HG02938 (cell line): Measurements from ENCODE around the gene CACNA1H.
"Not testable (repeated sequence)": the region's sequence is repeated elsewhere in the genome, so short reads cannot be mapped to it uniquely, and the experiment has no call there.

Experiments used
- ATAC-seq: cut with Tn5 transposase; IDR thresholded peaks from one replicate; pipeline ENCODE4 v1.9.1; 2021; ENCODE audit warnings: mild to moderate bottlenecking, moderate library complexity; ENCODE audit not compliant: unreplicated experiment

CACNA1H gene

GRCh38 chr16:1243363-1243762 is 90.5 kb downstream of the CACNA1H start:
- not testable (repeated sequence) for ATAC-seq

DNA sequence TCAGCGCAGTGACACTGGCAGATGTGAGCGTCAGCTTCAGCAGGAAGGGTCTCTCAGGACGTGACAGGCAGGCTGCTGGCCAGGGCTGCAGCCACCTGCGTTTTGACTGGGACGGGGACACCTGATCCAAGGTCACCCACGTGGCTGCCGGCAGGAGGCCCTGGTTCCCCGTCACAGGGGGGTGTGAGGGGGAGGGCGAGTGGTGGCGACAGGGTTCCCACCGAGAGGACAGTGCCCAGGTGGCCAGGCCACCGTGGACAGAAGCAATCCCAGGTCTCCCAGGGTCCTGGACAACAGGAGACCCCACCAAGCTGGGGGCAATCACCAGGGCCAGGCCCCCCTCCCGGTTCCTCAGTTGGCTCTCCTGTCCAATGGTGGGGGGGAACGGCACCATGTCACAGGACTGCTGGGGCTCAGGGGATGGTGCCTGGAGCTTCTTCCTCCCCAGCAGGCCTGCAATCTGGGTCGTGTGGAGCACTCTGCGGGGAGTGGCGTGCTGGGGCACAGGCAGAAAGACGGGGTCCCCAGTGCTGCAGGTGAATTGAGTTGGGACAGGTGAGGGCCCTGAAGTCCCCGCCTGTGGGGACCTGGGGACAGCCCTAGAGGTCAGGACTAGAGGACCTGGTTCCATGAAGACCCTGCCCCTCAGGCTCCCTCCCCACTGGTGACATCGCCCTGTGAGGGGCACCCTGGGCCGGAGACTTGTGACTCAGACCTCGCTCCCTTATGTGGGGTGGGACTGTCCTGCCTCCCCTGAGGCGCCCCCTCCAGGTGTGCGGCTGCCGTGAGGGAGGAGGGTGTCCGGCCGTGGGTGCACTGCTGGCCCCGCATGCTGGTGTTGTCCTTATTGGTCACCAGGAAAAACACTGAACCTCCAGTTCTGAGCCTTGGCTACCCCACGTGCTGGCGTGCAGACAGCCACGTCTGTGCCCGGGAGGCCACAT is 91.3 kb downstream of the CACNA1H start:
- not testable (repeated sequence) for ATAC-seq

DNA sequence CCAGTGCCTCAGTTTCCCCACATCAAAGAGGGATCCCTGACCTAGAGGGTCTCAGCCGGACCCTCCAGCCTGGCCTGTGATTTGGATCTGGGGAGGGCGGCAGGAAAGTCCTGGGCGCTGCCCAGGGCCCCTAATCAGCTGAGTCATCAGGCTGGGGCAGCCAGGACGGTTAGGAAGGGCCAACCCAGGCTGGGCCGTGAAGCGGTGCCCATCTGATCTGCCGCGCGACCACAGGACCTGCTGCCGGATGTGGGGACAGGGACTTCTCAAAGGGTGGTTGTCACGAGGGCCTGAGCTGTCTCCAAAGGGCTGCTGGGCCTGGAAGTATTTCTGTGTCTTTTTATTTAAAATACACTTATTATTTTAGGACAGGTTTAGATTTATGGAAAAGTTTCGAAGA is 92.0 kb downstream of the CACNA1H start:
- no peak for ATAC-seq

DNA sequence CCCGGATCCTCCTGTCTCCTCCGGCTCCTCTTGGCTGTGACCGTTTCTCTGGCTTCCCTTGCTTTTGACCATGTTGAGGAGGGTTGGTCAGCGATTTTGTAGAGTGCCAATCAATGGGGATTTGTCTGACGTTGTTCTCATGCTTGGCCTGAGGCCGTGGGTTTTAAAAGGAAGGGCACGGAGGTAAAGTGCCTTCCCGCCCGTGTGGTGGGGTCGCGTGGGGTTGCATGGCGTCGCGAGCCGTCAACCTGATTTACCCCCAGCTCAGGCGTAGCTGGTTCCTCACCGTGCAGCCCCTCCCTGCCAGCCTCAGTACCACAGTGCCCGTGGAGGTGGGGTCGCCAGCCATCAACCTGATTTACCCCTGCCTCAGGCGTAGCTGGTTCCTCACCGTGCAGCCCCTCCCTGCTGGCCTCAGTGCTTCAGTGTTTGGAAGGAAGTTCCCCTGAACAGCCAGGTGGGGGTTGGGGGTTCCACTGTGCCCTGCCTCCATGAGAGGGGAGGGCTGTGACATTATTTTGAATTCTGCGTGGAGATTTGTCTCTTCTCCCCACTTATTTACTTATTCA is 92.6 kb downstream of the CACNA1H start:
- no peak for ATAC-seq

DNA sequence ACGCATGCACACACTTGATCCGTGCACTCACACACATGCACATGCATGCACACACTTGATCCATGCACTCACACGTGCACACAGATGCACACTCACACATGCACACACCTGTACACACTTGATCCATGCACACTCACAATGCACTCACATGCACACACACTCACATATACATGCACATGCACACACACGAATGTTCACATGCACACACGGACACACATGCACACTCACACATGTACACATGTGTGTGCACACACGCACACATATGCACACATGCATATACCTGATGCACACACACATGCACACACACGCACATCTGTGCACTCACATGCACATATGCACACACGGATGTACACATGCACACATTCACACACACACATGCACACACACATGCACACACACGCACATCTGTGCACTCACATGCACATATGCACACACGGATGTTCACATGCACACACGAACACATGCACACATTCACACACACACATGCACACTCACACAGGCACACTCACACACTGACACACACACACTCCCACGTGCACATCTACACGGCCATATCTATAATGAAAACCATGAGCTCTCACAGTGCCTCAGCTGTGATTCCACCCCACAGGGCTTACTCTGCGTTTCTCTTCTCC is 95.1 kb downstream of the CACNA1H start:
- not testable (repeated sequence) for ATAC-seq

GRCh38 chr16:1249031-1249755 is 96.3 kb downstream of the CACNA1H start:
- not testable (repeated sequence) for ATAC-seq

DNA sequence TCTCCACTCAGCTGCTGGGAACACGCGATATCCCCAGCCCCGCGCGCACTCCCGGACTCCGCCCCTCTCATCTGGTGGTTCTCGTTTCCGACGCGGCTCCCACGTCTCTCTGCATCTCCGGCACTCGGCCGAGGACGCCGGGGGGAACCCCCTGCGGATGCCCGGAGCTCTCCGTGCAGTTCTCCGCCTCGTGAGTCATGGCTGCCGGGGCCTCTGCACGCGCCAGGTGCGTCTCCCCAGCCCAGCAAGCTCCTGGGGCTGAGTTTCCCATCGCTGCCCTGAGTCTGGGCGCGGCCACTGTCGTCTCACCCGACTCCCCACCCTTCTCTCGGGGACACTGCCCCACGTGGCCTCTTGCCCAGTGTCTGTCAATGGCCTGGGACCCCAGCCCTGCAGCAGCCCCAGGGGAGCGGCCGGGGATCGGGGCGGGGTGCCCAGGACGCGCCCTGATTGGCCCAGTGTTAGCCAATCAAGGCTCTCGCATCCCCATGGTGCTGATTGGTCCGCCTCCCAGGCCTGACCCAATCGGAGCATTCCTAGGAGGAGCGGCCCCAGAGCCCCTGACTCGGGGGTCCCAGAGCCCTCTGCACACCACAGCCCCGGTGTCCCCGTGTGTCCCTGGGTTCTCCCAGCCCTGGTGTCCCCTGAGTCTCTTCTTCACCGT is 100.9 kb downstream of the CACNA1H start:
- ATAC-seq: not testable (repeated sequence)

DNA sequence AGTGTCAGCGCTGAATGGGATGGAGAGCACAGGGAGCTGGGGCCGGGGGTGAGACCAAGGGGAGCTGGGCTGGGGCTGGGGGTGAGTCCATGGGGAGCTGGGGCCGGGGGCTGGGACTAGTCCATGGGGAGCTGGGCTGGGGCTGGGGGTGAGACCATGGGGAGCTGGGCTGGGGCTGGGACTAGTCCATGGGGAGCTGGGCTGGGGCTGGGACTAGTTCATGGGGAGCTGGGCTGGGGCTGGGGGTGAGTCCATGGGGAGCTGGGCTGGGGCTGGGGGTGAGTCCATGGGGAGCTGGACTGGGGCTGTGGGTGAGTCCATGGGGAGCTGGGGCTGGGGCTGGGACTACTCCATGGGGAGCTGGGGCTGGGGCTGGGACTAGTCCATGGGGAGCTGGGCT is 101.9 kb downstream of the CACNA1H start:
- ATAC-seq: not testable (repeated sequence)

DNA sequence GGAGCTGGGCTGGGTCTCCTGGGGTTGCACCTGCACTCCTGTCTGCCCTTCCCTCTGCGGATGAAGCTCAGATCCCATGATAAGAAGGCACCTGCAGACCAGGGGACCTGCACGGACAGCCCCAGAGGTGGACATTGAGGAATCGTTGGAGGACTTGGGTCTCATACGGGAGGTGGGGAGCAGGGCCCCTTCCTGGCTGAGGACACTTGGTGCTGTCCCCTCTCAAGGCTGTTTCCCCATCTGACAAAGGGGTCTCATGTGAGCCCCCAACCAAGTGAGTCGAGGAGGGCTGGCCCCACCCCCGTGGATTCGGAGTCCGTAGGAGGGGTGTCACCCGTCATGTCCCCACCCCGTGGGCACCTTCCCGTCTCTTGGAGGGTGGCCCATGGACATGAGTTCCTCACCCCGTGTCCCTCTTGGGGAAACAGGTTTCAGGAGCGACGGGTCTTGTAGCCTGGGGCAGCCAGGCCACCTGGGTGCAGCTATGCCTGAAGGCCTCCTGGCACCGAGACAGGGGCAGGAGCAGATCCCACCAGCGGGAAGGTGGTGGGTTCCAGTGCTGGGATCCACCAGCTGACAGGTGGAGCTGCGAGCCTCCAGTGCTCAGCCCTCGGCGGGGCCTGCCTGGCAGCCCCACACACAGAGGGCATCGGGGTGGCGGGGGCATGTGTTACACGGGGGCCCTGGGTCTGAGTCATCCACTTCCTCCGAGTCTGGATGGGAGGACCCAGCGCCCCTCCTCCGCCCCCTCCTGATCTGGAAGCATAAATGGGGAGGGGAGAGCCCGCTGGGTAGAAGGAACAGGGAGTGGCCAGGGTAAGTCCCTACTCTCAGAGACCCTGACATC is 102.6 kb downstream of the CACNA1H start, which contains the start of gene TPSD1:
TSS of gene TPSD1 (plus strand) at position 794 of the 847 bp plus-strand sequence. CDS start 212 bp downstream, outside the sequence.
- not testable (repeated sequence) for ATAC-seq

- not testable (repeated sequence) for ATAC-seq
These were observed 103.5 kb downstream of the CACNA1H start for GRCh38 chr16:1256296-1256873.

DNA sequence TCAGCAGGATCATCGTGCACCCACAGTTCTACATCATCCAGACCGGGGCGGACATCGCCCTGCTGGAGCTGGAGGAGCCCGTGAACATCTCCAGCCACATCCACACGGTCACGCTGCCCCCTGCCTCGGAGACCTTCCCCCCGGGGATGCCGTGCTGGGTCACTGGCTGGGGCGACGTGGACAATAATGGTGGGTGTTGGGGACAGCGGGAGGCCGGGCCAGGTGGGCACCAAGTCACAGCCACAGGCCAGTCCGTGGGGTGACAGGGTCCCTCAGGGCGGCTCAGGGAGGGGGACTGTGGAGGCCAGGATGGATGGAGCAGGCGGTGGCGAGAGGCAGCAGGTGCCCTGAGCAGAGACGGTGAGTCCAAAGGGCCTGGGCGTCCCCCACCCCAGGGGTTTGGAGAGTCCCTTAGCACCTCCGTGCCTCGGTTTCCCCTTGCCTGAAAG is 104.0 kb downstream of the CACNA1H start:
- ATAC-seq: no peak

DNA sequence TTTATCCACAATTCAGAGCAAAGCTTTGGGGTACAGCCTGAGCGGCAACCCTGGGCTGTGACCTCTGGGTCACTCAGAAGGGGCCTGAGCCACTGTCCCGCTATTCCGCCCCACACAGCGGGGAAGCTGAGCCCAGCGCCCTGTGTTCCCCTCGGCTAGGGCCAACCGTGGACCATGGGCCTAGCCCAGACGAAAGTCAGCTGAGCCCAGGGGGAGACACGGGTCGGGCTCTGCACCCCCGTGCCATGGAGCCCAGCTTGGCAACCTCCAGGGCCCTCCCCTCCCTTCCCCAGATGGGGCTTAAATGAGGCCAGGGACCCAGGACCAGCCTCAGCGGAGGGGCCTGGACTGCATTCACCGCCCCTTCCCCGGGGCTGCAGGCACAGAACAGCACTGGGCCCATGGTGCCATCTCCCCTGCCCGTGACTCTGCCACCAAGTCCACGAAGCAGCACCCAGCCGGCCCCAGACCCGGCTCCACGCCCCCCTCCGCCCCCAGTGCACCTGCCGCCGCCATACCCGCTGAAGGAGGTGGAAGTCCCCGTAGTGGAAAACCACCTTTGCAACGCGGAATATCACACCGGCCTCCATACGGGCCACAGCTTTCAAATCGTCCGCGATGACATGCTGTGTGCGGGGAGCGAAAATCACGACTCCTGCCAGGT is 104.8 kb downstream of the CACNA1H start:
- no peak for ATAC-seq

GRCh38 chr16:1258225-1258600 is 105.3 kb downstream of the CACNA1H start:
- ATAC-seq: no peak

- no peak for ATAC-seq
These were observed 106.2 kb downstream of the CACNA1H start for GRCh38 chr16:1258906-1259759.

- no peak for ATAC-seq
These were observed 106.8 kb downstream of the CACNA1H start for GRCh38 chr16:1259760-1260068.

DNA sequence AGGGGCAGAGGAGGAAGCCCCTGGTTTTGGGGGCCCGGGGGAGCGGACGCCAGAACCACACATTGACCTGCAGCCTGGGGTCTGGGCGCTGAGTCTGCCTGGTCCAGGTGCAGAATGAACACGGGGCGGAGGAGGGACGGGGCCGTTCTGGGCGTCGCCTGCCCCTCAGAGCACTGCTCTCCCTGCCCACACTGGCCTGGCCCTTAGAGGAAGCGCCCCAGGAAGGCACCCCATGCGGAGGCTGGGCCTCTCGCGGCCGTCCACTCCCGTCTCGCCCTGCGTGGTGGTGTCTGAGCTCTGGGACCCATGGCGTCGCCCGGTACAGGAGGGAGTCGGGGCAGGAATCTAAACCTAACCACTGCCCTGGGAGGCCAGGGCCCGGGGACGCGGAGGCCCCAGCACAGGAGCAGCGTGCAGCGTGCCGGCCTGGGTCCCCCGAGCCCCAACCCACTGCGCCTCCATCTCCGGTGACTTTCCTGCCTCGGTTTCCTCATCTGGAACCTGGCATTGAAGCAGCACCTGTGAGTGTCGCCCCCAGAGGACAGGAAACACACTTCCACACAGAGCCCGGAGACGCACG is 107.3 kb downstream of the CACNA1H start:
- no peak for ATAC-seq

DNA sequence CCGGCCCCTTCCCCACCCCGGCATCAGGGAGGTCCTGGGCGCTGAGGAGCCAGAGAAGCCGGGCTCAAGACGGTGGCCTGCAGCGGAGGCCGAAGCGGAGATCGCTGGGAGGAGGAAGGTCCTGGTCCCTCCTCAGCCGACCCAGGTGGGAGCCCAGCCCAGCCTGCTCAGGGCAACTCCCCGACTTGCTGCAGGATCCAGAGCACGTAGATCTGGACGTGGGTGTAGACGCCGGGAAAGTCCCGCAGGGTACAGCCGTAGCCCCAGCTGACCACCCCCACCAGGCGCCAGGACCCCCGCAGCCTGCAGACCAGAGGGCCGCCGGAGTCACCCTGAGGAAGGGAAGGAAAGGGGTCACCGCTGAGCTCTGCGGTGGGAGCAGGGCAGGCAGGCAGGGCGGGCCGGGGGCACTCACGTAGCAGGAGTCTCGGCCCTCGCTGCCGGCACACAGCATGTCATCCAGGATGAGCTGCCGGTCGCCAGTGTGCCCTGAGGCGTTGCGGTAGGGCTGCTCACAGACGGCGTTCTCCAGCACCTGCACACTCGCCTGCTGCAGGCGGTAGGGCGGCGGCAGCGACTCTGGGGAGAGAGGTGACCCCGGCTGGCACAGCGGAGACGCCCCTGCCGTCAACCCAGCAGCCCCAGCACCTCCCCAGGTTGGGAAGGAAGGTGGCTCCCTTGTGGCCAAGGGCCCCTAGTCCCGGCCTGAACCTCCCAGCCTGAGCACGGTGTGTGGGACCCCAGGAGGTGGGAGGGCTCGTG is 108.4 kb downstream of the CACNA1H start:
- no peak for ATAC-seq
